Kidney glomerular epithelial cell (primary cell): ENCODE data around the gene NFIB.
A peak's percentile ranks its signal among the peaks of the same experiment; 100 is the strongest.

Experiments used
- DNase-seq: peaks from one replicate; lab custom pipeline; 2025; lab: John Stamatoyannopoulos, UW

NFIB gene

DNA sequence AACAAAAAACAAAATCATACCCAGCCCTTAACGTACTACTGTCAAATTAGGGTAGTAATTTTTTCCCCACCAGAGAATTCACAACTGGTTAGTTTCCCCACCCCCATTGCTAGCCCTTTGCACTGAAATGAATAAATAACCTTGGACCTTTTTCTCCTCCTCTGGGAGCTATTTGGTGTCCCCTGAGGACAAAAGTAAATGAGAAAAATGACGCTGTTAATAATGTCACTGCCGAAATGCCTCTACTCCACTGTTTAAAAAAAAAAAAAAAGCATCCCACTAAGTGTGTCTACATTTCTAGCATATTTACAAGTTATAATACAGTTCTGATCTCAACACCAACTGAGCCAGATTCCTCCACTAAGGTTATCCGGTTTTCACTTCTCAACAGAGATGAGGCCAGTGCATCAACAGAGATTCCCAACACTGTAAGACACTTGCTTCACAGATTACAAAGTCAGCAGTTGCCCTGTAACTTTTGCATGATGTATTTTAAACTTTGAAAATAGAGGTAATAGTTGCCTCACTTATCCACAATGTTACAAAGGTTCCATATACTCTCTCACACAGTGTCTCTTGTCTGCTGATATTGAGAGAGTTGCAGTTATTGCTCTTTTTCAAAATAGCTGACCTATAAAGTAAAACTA lies 5.1 kb upstream of the NFIB start:
- no peak for DNase-seq

DNA sequence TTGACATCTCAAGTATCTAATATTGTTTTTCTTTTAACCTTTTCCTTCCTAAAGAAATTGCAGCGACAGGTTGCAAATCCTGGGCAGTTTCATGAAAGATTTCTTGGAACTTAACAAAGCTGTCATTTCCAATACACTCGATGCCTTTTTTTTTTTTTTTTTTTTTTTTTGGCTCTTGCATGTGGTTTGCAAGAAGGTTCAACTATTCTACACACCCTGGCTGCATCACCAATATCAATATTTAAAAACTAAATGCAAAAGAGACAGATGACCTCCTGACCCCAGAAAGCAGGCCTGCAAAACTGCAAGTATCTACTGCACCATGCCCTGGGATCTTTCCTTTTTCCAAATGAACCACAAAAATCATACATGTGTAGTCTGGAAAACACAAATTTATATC lies 4.4 kb upstream of the NFIB start:
- no peak for DNase-seq

DNA sequence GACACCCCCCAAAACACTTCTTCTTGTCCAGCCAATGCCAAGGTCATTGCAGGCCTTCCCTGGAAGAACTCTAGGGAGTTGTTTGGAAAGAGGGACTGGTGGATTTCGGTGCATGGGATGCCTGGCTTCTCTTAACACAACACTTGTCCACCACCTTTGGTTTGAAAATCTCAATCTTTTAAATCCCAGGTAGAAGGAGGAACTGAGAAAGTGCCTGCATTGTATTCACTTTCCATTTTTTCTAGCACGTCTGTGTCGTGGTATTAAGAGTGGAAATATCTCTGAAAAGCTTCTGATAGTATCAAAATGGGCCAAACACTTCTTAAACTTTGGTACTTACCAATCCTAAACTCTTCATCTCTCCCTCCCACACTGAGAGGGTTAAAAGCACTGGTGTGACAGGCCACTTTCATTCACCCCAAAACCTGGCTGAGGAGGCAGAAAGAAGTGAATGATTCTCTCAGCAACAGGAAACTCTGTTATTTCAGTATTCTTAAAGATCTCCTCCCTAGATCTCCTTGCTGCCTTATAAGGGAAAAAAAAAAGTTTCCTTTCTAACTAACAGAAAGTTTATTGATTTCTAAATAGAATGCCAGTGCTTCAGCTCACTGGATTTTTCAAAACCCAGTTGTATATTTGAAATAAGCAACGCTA lies 3.9 kb upstream of the NFIB start:
- DNase-seq = no peak

DNA sequence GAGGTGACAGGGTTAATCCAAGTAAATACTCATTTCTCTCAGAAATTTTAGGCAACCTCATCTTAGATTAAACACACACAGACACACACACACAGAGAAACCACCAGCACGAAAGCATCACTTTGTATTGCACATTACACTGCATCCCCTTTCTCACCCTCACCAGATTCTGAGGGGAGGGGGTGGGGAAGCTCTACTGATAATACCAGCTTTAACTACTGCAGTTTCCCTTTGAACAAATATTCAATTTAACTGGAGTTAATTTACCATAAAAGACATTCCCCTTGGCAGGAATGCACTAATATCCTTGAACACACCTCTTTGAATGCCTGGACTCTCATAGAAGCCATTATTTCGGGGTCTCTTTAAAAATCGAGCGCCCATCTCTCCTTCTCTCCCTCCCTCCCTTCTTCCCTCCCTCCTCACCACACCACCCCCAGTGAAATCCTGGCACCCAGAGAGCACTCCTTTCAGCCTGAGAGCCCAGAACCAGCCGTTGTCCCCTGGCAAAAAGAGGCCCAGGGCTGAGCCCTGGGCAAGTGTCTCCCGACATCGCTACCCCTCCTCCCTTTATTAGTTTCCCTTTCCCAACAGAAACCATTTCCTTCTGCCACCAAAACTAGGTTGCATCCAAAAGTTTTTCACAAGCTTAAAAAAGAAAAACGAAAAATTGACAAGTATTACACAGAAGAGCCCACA lies 2.8 kb upstream of the NFIB start:
- DNase-seq = no peak

DNA sequence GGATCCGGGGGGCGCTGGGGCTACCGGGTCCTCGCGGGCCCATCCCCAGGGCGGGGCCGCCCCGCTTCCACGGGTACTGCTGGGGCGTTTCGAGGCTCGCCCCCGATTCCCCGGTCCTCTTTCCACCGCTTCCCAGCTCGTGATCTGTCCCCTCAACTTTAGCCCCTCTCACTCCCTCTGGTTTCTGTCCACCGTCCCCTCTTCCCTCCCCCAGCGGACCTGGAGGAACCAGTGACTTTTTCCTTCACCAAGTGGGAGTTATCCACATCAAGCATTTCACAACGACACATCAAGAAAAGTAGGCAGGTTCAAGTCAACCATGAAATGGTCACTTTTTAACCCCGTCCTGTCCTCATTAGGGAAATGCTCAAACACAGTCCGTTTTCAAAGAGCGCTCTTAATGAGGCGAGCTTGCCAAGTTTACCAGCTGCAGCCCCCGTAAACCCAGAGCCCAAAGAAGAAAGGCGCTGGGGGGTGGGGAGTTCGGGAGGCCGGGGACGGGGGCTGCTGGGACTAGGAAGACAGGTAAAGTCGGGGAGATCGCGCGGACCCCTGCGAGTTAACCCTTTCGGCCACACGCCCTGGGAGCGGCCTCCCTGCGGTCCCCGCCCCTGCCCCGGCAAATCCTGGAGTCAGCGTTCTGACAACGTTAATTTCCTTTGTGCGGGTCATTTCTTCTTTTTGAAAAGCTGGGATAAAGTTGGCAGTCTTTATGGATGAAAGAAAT lies 2.1 kb upstream of the NFIB start:
- peak; percentile 43 for DNase-seq

DNA sequence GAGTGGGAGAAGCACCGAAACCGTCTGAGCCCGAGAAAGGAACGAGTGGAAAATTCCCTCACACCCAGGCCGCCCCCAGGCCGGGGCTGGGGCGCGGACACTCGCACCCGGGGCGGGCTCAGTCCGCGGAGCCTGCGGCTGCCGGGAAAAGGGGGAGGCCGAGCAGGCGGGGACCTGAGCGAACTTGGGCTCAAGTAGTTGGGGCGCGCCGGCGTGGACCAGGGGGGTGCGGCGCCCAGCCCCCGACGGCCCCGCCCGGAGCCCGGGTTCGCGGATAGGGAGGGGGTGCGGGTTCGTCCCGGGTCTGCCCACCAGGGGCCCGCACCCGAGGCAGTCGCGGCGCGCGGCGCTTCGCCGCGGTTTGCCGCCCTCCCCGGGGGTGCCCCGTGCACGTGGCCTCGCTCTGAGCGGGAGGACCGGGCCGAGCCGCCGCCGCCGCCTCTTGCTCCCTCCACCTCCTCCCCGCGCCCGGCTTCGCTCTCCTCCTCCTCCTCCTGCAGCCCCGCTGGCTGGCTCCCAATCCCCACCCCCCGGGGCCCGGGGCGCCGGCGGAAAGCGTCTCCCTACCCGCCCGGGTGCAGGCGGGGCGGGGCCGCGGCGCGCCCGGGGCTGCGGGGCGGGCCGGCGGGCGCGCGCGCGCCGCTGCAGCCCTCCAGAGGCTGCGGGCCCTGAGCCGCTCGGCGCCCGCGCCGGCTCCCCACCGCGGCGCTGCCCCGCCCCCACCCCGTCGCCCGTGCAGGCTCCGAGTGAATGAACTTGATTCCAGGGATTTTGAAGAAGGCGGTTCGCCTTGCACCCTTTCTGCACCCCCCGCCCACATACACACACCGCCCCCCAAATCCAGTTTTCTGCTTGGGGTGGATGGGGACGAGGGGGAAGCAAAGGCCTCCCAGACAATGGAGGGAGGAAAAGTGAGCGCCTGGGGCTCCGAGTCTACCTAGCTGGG lies 1.3 kb upstream of the NFIB start:
- DNase-seq = no peak

DNA sequence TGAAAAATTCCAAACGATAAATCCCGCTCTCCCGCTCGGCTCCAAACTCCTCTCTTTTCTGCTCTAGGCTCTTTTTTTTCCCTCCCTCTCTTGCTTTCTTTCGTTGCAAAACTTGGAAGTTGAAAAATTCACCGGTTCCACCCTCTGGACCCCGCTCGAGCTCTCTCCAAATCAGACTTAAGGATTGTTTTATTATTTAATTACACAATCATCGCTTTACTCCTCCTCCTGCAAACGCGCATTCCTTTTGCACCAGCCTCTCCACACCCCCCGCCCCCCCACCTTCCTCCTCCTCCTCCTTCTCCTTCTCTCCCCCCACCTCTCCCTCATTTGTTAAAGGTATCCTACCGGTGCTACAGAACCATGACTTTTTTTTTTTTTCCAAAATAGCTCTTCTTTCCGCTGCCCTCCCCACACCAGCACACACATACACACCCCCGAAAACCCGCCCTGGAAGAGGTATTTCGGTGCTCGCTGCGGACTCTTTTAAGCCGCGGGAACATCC lies 535 bp upstream of the NFIB start:
- DNase-seq = peak; percentile 70

DNA sequence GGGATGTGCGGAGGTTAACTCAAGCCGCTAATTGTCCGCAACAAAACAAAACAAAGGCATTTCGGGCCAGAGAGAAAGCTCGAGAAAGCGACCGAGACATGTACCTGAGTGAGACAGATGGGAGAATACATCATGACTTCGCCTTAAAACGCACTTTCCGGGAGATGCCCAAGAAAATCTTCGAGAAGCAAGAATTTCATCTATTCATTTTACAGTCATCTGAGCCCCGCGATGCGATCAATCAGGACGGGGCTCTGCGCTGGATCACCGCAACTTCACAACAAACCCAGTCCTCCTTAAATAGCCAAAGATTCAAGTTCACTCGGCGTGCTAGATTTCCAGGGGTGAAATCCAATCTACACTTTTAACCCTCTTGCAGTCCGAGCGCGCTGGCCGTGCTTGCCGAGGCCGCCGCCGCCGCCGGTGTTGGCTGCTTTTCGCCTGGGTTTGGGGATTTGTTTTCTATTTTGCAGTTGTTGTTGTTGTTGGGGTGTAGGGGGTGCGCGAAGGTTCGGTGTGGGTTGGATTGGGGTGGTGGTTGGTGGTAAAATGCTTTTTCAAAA lies 482 bp downstream of the NFIB start:
- no peak for DNase-seq

DNA sequence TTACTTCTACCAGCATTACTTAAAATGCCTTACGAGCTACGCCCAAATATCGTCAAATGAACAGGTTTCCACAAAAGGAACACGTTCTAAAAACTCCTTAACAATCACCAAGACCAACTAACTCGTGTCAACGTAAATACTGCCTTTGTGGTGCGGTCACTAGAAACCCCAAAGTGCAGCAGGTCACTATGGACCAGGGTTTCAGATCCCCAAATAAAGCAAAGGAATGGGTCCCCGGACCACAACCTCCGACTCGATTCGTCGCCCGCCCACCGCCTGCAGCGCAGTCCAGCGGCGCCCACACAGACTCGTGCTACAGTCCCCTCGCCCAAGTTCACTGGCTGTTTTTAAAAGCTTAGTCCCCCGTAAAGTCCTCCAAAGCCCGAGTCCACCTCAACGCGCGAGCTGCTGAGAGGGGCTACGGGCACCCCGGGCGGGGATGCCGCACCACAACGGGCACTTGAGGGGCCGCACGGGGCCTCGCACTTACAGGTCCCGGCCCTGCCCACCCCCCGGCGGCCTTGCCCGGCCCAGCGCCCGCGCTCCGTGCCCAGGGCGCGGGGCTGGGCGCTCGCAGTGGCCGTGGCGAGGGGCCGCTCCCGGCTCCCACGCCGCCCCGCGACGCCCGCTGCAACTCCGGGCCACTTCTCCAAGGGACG lies 1.1 kb downstream of the NFIB start:
- no peak for DNase-seq

DNA sequence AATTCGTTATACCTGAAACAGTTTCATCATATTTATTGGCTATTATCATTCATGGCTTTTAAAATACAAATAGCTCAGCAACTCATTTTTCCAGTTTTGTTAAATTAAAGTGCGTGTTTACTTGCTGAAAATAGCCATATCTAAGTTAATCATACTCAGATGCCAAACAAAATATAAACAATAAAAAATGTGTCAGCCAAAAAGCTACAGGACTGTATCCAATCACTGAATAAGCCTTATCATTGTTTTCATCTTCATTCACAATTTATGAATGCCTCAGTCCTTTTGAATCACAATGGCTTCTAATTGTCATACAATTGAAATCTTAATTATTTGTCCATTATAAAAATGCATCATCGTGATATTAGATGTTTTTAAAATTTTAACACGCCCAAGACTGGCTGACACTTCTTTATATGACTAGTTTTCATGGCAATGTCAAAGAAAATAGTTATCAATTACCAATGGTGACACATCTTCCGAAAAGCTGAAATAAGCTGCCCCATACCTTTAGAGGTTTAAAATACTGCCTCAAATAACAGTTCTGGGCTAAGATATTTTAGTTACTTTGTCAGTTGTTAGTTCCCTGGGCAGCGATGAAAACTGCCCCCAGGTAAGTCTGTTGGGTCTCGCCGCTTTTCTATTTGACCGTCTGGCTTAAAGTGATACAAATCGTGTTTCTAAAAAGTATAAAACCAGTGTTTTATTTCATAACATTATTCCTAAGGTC lies 1.8 kb downstream of the NFIB start:
- no peak for DNase-seq

DNA sequence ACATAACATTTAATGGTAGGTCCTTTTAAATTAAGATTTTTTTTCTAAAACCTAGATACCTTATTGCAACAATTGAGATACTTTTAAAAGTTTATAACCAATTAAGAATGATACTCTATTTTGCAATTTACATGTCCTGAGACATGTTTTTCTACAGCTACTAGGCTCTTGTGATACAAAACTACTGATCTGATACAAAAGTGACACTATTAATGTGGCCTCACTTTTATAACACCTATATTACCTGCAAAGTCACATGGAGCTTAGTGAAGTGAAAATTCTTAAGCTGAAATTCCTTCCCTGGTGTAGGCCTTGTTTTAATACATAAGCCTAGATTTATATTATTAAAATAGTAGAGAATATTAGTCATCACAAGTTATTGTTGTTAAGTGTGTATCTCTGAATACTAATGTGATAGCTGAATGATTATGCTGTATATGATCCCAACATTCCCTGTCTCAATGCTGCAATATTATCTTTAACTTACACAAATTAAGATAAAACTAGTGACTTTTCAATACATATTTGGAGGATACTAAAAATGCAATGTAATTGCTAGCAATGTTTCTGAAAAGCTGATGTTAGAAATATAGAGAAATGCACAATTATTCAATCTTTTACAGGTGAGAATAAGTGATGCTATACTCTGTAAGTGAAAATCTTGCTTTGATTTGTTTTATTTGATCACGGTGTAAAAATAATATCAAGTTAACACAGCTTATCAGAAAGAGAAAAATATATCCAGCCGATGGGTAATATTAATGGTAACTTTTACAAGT lies 2.6 kb downstream of the NFIB start:
- no peak for DNase-seq

DNA sequence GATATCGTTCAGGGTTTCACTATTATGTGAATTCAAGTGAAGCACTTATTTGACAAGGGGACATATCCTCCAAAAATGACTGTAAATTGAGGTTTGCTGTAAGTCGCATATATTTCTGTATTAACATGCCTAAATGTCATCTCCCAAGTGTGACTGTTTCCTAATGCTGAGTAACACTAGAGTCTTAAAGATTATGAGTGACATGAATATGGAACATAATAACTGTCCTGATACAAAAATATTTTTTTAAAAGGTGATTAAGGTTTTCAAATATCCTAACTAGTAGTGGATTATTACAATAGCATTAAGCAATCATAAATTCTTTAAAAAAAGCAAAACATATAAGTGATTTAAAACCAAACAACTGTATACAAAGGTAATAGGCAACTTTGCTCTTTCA lies 3.6 kb downstream of the NFIB start:
- no peak for DNase-seq

DNA sequence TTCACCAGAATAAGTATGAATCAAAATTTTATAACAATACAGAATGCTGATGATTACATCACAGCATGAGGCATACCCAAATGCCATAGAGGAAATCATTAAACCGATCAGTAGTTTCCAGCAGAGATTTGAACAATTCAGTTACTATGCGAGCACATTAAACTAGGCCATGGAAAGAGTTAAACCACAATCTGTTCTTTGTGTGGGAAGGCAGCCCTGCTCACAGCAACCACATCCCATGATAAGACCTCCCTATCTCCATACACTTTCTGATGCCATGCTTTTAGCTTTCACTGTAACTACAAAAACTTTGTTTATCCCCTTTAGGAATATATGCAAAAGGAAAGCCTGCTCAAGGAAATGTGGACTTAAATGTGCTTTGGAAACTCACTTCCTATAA lies 4.5 kb downstream of the NFIB start:
- no peak for DNase-seq

DNA sequence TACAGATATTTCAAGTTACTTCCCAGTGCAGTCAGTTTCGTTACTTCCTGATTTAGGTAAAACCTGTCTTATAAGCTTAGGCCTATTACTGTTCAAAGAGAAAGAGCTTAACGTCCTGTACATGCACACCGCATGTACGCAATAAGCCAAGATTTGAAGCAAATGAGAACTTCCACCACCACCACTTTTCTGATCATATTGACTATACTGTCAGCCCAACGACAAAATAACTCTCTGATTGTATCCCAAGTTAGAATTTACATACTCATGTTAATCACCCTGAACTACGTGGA lies 5.1 kb downstream of the NFIB start:
- no peak for DNase-seq

DNA sequence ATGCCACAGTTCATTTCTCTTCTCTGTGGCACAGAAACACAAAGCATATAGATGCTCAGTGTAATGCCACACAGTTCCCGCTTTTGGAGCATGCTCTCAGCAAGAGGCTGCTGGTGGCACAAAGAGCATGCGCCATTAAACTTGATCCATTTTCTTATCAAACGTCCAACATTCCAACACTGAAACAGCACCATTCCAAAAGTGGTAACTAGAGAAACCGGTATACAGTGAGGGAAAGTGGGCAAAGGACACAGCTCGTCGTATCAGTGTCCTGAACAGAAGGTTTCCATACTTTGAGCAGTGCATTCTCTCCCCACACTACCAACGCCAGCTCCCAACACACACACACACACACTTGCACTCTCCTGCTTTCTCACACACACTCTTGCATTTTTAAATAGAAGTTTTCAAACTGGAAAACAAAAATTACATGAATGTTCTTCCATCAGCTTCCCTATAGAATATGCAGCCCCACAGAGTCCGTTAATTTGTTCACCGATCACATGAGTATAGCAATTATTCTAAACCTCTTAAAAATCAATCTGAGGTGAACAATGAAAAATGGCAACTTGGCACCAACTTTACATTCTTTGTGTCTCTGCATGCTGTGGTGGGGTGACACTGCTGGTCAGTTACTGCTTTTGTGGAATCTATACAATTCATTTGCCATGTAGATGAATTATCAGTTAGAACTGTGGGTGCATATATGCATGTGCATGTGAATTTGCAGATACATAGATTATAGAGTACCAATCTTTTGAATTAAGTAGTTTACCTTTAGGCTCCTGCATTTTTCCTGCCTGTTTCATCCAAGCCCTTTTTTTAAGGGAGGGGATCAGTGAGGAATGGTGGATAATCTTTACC lies 5.7 kb downstream of the NFIB start:
- DNase-seq = no peak

DNA sequence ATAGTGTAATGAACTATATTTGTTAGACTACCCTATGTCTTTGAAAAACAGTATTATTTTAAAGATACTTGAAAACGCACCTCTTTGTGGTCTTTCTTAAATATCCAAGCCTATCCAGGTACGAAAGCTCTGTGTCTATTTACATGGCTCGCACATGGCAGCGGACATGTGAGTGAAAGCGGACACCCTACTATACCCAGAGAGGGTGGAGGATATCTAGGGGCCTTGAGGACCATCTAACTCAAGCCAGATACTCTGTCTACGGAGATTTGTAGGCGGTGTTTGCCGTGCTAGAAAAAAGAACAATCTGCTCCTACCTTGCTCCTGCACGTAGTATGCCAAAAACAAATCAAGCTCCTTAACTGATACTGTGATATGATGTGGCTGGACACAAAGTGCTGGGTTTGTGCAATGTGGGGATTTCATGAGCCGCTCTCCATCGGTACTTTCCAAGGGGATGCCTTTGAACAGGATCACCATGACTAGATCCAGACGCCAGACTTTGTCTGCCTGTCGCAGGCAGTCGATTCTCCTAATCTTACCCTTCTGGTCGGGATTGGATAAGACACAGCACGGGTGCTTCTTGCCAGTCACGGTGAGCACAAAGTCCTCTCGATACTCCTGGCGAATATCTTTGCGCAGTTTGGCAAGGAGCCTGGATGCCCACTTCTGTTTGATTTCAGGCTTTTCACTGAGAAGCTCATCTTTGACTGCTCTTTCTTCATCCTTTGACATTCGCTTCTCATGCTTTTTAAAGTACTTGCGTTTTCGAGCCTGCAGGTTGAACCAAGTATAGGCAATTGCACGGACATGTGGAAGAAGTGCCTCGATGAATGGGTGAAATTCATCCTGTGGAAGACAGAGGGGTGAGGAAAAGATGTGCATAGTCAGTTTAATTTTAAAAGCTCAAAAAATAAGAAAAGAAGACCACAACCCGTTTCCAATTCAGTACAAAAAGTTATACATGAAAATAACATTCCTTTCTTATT lies 7.0 kb downstream of the NFIB start:
- DNase-seq = no peak

DNA sequence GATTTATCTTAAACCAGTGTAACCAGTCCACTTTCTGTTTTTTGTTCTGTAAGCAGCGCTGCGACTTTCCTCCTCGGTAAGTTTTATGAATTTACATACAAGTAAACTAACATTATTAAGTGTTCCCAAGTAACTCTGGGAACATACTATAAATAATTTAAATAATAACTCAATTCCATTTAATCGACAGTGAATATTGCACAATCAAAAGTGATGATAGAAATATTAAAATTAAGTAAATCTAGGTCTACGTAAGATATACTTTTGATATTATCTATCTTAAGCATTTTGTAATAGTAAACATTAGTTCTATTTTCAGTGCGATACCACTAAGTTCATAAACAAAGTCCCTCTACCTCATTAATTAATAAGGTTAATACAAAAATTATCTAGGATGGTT lies 7.8 kb downstream of the NFIB start:
- DNase-seq = no peak
